Breast epithelium (tissue), 4 donors: Measurements from ENCODE around the gene EPS8L3. TPM values are rescaled to one million over a fixed set of nuclear protein-coding genes. Genes with fewer than 3 reads are reported as not detected.

ENCODE experiments used
- DNase-seq, 2 donors: peaks; one replicate each; pipeline ENCODE4 v3.0.0-alpha.2; 2019; ENCODE audit warnings: low spot score in 2 of 2
- H3K27ac ChIP-seq, 2 donors: fragments of 200-600 bp; sonication (generic) in 1 of 2; one replicate each; pipeline ENCODE4 v1.5.1; 2016 to 2019; ENCODE audit warnings: mild to moderate bottlenecking in 1 of 2
- H3K27me3 ChIP-seq, 2 donors: fragments of 200-600 bp; sonication (generic) in 1 of 2; one replicate each; pipeline versions ENCODE4 v1.5.1 to v1.6.0; 2017 to 2019; ENCODE audit warnings: control low read depth in 1 of 2, mild to moderate bottlenecking in 1 of 2
- H3K36me3 ChIP-seq: fragments of 200-600 bp; one replicate; pipeline ENCODE4 v1.5.1; 2019
- H3K4me1 ChIP-seq, 2 donors: fragments of 200-600 bp; sonication (generic); one replicate each; pipeline ENCODE4 v1.5.1; 2016 to 2019; ENCODE audit warnings: control low read depth in 1 of 2
- H3K4me3 ChIP-seq, 3 donors: fragments of 200-600 bp; sonication (generic); 1 replicate in 2 of 3; 2 replicates in 1 of 3; pipeline ENCODE4 v1.5.1; 2016 to 2019; ENCODE audit warnings: mild to moderate bottlenecking in 3 of 3, moderate library complexity in 2 of 3
- H3K9me3 ChIP-seq, 2 donors: fragments of 200-600 bp; sonication (generic) in 1 of 2; one replicate each; pipeline ENCODE4 v1.5.1; 2016 to 2019; ENCODE audit warnings: control low read depth in 1 of 2
- CTCF ChIP-seq, 3 donors: fragments of 450-650 bp; IDR thresholded peaks; one replicate each; pipeline ENCODE4 v1.5.1; 2016 to 2017; ENCODE audit warnings: antibody characterized with exemption in 3 of 3, mild to moderate bottlenecking in 3 of 3, moderate library complexity in 3 of 3
- POLR2A ChIP-seq: fragments of 450-650 bp; IDR thresholded peaks from one replicate; pipeline ENCODE4 v1.6.1; 2016; ENCODE audit warnings: antibody characterized with exemption, mild to moderate bottlenecking, moderate library complexity
- POLR2AphosphoS5 ChIP-seq, 3 donors: sonication (generic); formaldehyde crosslinking; IDR thresholded peaks; one replicate each; pipeline ENCODE4 v1.6.1; 2017; ENCODE audit warnings: antibody characterized with exemption in 3 of 3
- intact Hi-C: fragments of 100-400 bp; cut with DNase I; formaldehyde crosslinking; loops from one replicate; pipeline ENCODE4 v1.15.1; 2023; ENCODE audit warnings: low total_unique reads
- total RNA-seq, 3 donors: library from RNA; depleted of rRNA; stranded (reverse); fragments of >200 nt; gene quantifications; one replicate each; pipeline ENCODE4 v1.1.0, GENCODE V29; 2016

EPS8L3 gene
- total RNA-seq, 3 donors from 2014 or later, result 3.6 TPM; not detected in 2

DNA sequence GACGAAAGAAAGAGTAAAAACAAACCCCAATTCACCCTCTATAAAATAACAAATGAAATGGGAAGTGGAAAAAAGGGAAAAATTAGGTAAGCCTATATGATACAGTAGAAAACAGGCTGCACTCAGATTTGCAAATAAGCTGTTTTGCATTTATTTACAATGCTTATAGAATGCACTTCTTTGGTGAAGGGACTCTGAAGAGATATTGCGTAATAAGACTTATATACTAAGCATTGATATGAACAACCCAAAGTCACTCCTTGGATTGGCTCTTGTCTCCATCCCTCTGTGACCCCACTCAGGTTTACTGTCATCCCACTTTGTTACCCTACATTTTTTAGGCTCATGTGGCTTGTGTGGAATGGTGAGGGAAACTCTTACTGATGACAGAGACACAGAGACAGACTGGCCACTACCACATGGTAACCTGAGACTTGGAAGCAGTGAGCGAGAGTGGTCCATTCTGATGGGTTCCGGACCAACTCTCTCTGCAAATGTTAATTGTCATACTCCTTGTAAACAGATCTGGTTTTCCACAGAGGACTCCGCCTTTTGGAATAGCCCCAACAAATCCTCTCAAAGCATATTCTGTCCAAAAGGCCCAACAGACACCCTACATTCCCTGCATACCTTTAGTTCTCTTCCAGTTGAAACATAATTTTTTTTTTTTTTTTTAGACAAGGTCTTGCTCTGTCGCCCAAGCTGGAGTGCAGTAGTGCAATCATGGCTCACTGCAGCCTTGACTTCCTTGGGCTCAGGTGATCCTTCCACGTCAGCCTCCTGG lies 40.6 kb downstream of the EPS8L3 start:
- TF ChIP-seq POLR2A (no peak), CTCF (IDR thresholded peaks at IDR 0.05) (no peak), POLR2AphosphoS5 (IDR thresholded peaks at IDR 0.05) (no peak)
- H3K36me3 ChIP-seq, result no peaks in the 10 kb centered on the region
- H3K27ac ChIP-seq, result no peak overlapping the region
- no peak overlapping the region for H3K4me3 ChIP-seq
- intact Hi-C loops, result no loop called here
- no peaks in the 10 kb centered on the region for H3K4me1 ChIP-seq
- DNase-seq, result no peak
- no peaks in the 10 kb centered on the region for H3K27me3 ChIP-seq
- no peaks in the 10 kb centered on the region for H3K9me3 ChIP-seq

DNA sequence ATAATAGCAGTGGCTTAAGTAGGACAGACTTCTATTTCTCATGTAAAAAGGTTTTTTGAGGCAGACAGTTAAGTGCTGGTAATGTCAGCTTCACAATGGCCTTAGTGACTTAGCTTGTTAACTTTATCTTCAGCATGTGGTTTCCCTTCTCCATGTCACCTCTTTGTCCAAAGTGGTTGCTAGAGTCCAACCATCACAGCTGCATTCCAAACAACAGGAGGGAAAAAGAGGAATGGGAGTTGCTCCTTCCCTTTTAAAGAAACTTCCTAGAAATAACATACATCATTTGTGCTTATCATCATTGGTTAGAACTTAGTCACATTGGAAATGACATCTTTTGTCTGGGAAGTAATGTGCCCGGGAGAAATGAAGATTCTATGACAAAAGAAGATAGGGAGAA lies 41.8 kb downstream of the EPS8L3 start:
- intact Hi-C loops, result no loop called here
- no peaks in the 10 kb centered on the region for H3K27me3 ChIP-seq
- no peak overlapping the region for H3K4me3 ChIP-seq
- H3K27ac ChIP-seq, result no peak overlapping the region
- no peaks in the 10 kb centered on the region for H3K4me1 ChIP-seq
- no peak for DNase-seq
- H3K9me3 ChIP-seq, result no peaks in the 10 kb centered on the region
- H3K36me3 ChIP-seq, result no peaks in the 10 kb centered on the region
- TF ChIP-seq POLR2A (no peak), POLR2AphosphoS5 (IDR thresholded peaks at IDR 0.05) (no peak), CTCF (IDR thresholded peaks at IDR 0.05) (no peak)

DNA sequence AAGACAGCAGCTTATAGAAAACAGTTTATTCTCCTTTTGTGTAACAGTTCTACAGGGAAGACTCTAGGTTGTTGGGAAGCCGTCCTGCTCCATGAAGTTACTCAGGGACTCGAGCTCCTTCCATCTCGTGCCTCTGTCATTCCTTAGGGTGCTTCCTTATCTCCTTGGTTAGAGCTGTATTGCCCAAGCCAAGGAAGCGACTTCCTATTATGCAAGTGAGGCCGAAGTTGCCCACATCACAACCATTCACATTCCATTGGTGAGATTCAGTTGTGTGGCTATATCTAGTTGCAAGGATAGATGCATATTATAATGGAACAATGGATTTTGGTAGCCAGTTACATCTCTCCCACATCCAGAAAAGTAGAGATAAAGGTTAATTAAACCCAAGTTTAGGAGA lies 42.7 kb downstream of the EPS8L3 start:
- Histone ChIP-seq H3K36me3 (no peaks in the 10 kb centered on the region), H3K9me3 (no peaks in the 10 kb centered on the region), H3K4me1 (no peaks in the 10 kb centered on the region), H3K27me3 (no peaks in the 10 kb centered on the region), H3K27ac (no peak overlapping the region), H3K4me3 (no peak overlapping the region)
- DNase-seq, result no peak
- intact Hi-C loops, result no loop called here
- TF ChIP-seq POLR2A (no peak), POLR2AphosphoS5 (IDR thresholded peaks at IDR 0.05) (no peak), CTCF (IDR thresholded peaks at IDR 0.05) (no peak)

DNA sequence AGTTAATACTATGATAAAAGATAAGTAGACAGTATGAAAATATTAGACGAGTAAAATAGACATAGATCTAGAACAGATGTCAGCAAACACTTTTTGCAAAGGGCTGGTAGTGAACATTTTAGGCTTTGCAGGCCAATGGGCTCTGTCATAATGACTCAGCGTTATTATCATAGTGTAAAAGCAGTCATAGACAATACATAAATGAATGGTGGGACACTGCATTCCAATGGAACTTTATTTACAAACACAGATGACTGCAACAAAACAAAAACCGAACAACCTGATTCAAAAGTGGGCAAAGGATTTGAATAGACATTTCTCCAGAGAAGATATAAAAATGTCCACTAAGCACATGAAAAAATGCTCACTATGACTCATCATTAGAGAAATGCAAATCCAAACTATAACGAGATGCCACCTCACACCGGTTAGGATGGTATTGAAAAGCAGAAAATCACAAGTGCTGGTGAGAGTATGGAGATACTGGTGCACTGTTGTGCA lies 44.3 kb downstream of the EPS8L3 start:
- no peak overlapping the region for H3K27ac ChIP-seq
- H3K4me1 ChIP-seq, result no peaks in the 10 kb centered on the region
- H3K4me3 ChIP-seq, result no peak overlapping the region
- H3K36me3 ChIP-seq, result no peaks in the 10 kb centered on the region
- intact Hi-C loops, result no loop called here
- H3K9me3 ChIP-seq, result no peaks in the 10 kb centered on the region
- TF ChIP-seq POLR2A (no peak), POLR2AphosphoS5 (IDR thresholded peaks at IDR 0.05) (no peak), CTCF (IDR thresholded peaks at IDR 0.05) (no peak)
- no peaks in the 10 kb centered on the region for H3K27me3 ChIP-seq
- DNase-seq, result no peak

DNA sequence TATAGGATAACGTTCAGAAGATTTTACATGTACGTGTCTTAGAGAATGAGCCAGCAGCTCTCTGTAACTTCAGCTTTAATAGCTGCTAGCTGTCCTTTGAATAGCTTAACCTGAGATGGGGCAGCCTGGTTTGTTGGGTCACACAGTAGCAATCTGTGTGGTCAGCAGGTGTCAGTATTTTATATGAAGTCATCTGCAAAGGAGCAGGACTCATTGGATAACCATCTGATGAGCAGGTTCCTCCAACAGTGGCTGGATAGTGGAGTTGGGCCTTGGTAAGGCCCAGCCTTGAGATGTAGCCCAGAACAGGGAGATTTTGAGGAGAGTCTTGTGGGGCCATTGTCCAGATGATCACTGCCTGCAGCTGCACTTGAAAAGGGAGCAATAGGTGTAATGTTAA lies 45.2 kb downstream of the EPS8L3 start:
- Histone ChIP-seq H3K4me3 (no peak overlapping the region), H3K9me3 (no peaks in the 10 kb centered on the region), H3K36me3 (no peaks in the 10 kb centered on the region), H3K4me1 (no peaks in the 10 kb centered on the region), H3K27ac (no peak overlapping the region), H3K27me3 (no peaks in the 10 kb centered on the region)
- intact Hi-C loops, result no loop called here
- no peak for DNase-seq
- TF ChIP-seq POLR2A, result no peak
- no peak for TF ChIP-seq POLR2AphosphoS5 (IDR thresholded peaks at IDR 0.05)
- TF ChIP-seq CTCF (IDR thresholded peaks at IDR 0.05), result no peak
